CD14-positive monocyte (primary cell): ENCODE measurements around the gene TMEM220. TPM values are rescaled to one million over a fixed set of nuclear protein-coding genes. Genes with fewer than 3 reads are reported as not detected.

Experiments
- DNase-seq, 3 donors: peaks; one replicate each; pipeline ENCODE4 v3.0.0-alpha.2; 2011 to 2022
- H2AFZ ChIP-seq: 2 replicates; pipeline ENCODE4 v1.6.0; 2012; ENCODE audit warnings: mild to moderate bottlenecking, low read depth, low read length, inconsistent platforms; ENCODE audit not compliant: insufficient read depth, poor library complexity, severe bottlenecking
- H3K27ac ChIP-seq, 2 donors: 1 replicate in 1 of 2; 2 replicates in 1 of 2; pipeline ENCODE4 v1.5.1; 2012 to 2013; ENCODE audit warnings: low read length in 2 of 2, control low read depth in 1 of 2, inconsistent platforms in 1 of 2, low read depth in 1 of 2, mild to moderate bottlenecking in 1 of 2
- H3K27me3 ChIP-seq, 2 donors: one replicate each; pipeline versions ENCODE4 v1.6.0 to v1.6.1; 2011 to 2013; ENCODE audit warnings: low read length in 2 of 2; ENCODE audit not compliant: control insufficient read depth in 2 of 2, insufficient read depth in 2 of 2
- H3K36me3 ChIP-seq, 2 donors: replicated peaks in 1 of 2; 1 replicate in 1 of 2; 2 replicates in 1 of 2; pipeline versions ENCODE4 v1.5.1 to v1.6.1; 2012 to 2013; ENCODE audit warnings: low read length in 2 of 2, control low read depth in 1 of 2, inconsistent platforms in 1 of 2, mild to moderate bottlenecking in 1 of 2; ENCODE audit not compliant: insufficient read depth in 2 of 2, control insufficient read depth in 1 of 2
- H3K4me1 ChIP-seq, 2 donors: 1 replicate in 1 of 2; 2 replicates in 1 of 2; pipeline versions ENCODE4 v1.5.1 to v1.6.1; 2012 to 2013; ENCODE audit warnings: low read length in 2 of 2, control low read depth in 1 of 2, inconsistent platforms in 1 of 2, mild to moderate bottlenecking in 1 of 2, moderate library complexity in 1 of 2; ENCODE audit not compliant: insufficient read depth in 2 of 2, control insufficient read depth in 1 of 2
- H3K4me2 ChIP-seq: replicated peaks from 2 replicates; pipeline ENCODE3; 2012; ENCODE audit warnings: low read length, moderate library complexity, mild to moderate bottlenecking; ENCODE audit not compliant: poor library complexity, severe bottlenecking; ENCODE audit errors: extremely low read depth
- H3K4me3 ChIP-seq, 3 experiments: fragments of 200-600 bp in 1 of 3; sonication (generic) in 1 of 3; replicated peaks in 1 of 3; 1 replicate in 2 of 3; 2 replicates in 1 of 3; pipeline ENCODE4 v1.5.1; 2011 to 2013; ENCODE audit warnings: low read length in 3 of 3, mild to moderate bottlenecking in 3 of 3, control low read depth in 2 of 3, low read depth in 2 of 3, inconsistent platforms in 1 of 3, moderate library complexity in 1 of 3
- H3K79me2 ChIP-seq: 2 replicates; pipeline ENCODE4 v1.6.0; 2012; ENCODE audit warnings: mild to moderate bottlenecking, control low read depth, inconsistent platforms, low read length, moderate library complexity; ENCODE audit not compliant: insufficient read depth
- H3K9ac ChIP-seq: 2 replicates; pipeline ENCODE4 v1.6.0; 2017; ENCODE audit warnings: low read length, mild to moderate bottlenecking; ENCODE audit not compliant: insufficient read depth, poor library complexity, severe bottlenecking
- H3K9me3 ChIP-seq, 2 donors: replicated peaks in 1 of 2; 1 replicate in 1 of 2; 2 replicates in 1 of 2; pipeline versions ENCODE4 v1.5.1 to v1.6.1; 2012 to 2013; ENCODE audit warnings: low read length in 2 of 2, control low read depth in 1 of 2; ENCODE audit not compliant: control insufficient read depth in 1 of 2, insufficient read depth in 1 of 2
- H4K20me1 ChIP-seq: 2 replicates; pipeline ENCODE4 v1.6.0; 2012; ENCODE audit warnings: mild to moderate bottlenecking, low read length, control low read depth, moderate library complexity; ENCODE audit not compliant: insufficient read depth
- H3K27ac Mint-ChIP-seq, 7 donors: one replicate each; pipeline ENCODE4 v1.8.0; 2020; ENCODE audit warnings: mild to moderate bottlenecking in 7 of 7, mixed read lengths in 7 of 7, moderate library complexity in 6 of 7, inconsistent platforms in 2 of 7
- H3K27me3 Mint-ChIP-seq, 3 donors: one replicate each; pipeline ENCODE4 v1.8.0; 2021 to 2022; ENCODE audit warnings: low read depth in 3 of 3, mild to moderate bottlenecking in 3 of 3, mixed read lengths in 3 of 3, moderate library complexity in 3 of 3, inconsistent platforms in 1 of 3
- H3K36me3 Mint-ChIP-seq, 2 donors: one replicate each; pipeline ENCODE4 v1.8.0; 2020; ENCODE audit warnings: mixed read lengths in 2 of 2, inconsistent platforms in 1 of 2, mild to moderate bottlenecking in 1 of 2
- H3K4me1 Mint-ChIP-seq: one replicate; pipeline ENCODE4 v1.8.0; 2020; ENCODE audit warnings: mild to moderate bottlenecking, mixed read lengths
- H3K4me3 Mint-ChIP-seq, 2 donors: one replicate each; pipeline ENCODE4 v1.8.0; 2020; ENCODE audit warnings: mild to moderate bottlenecking in 2 of 2, mixed read lengths in 2 of 2, moderate library complexity in 1 of 2
- H3K9me3 Mint-ChIP-seq, 7 donors: one replicate each; pipeline ENCODE4 v1.8.0; 2020 to 2022; ENCODE audit warnings: mixed read lengths in 7 of 7, mild to moderate bottlenecking in 6 of 7, moderate library complexity in 6 of 7, inconsistent platforms in 2 of 7
- CTCF ChIP-seq: fragments of 200-600 bp; IDR thresholded peaks from one replicate; pipeline ENCODE4 v1.8.0; 2022; ENCODE audit warnings: antibody characterized with exemption, mild to moderate bottlenecking
- WGBS: methylation state at CpG from one replicate; pipeline ENCODE4 v1.1.5; 2013; ENCODE audit warnings: missing lambda C conversion rate; ENCODE audit not compliant: insufficient coverage; 5-methylcytosine and 5-hydroxymethylcytosine counted together
- intact Hi-C, 2 donors: fragments of 100-400 bp; cut with micrococcal nuclease; formaldehyde crosslinking; loops; one replicate each; pipeline versions ENCODE4 v1.15.0 to v1.15.1; 2023
- polyA plus RNA-seq, 3 donors: library from polyadenylated mRNA; depleted of rRNA in 1 of 3; unstranded in 2 of 3; stranded (reverse) in 1 of 3; fragments of 300-500 nt in 2 of 3; fragments of >200 nt in 1 of 3; fragmentation: Illumina TruSeq in 2 of 3; gene quantifications; 1 replicate in 2 of 3; 2 replicates in 1 of 3; pipeline ENCODE4 v1.2.3, GENCODE V29; 2012 to 2021

The TMEM220 gene
- polyA plus RNA-seq, 3 donors: 0.33 to 4.8 (median 1.1) TPM

GRCh38 chr17:10705727-10706126 is 24.1 kb downstream of the TMEM220 start:
- H3K27ac Mint-ChIP-seq: no peak overlapping the region
- no peak overlapping the region for H3K4me3 Mint-ChIP-seq
- Histone ChIP-seq H3K9me3 (no peaks in the 10 kb centered on the region), H3K27ac (no peak overlapping the region), H3K27me3 (no peaks in the 10 kb centered on the region), H3K36me3 (peaks cover 50 to 61% of the 10 kb centered on the region in 2 donors), H3K4me1 (peaks cover 0 to 5% of the 10 kb centered on the region in 2 donors), H3K79me2 (peaks cover 30% of the 10 kb centered on the region), H2AFZ (no peak overlapping the region), H3K4me2 (no peak overlapping the region), H3K4me3 (no peak overlapping the region), H4K20me1 (peaks cover 11% of the 10 kb centered on the region), H3K9ac (no peak overlapping the region)
- intact Hi-C loops: no loop called here
- peaks cover 13% of the 10 kb centered on the region for H3K4me1 Mint-ChIP-seq
- TF ChIP-seq CTCF: no peak
- WGBS: 100% methylated on average over 3 of the region's 5 CpGs
- H3K9me3 Mint-ChIP-seq: no peaks in the 10 kb centered on the region
- H3K36me3 Mint-ChIP-seq: peaks cover 47 to 54% of the 10 kb centered on the region in 2 donors
- H3K27me3 Mint-ChIP-seq: no peaks in the 10 kb centered on the region
- DNase-seq: no peak

- H3K4me1 ChIP-seq: peaks cover 11 to 13% of the 10 kb centered on the region in 2 donors
- H3K9me3 Mint-ChIP-seq: no peaks in the 10 kb centered on the region
- H3K9ac ChIP-seq: peak overlapping the region; percentile 10
Observed at GRCh38 chr17:10702574-10702973, 27.2 kb downstream of the TMEM220 start.

More at GRCh38 chr17:10702574-10702973, 27.2 kb downstream of the TMEM220 start:
- Mint-ChIP-seq H3K27ac (peak overlapping the region in 1 of 7 donors; percentile 55), H3K27me3 (no peaks in the 10 kb centered on the region), H3K36me3 (peaks cover 22 to 23% of the 10 kb centered on the region in 2 donors), H3K4me1 (peaks cover 26% of the 10 kb centered on the region), H3K4me3 (no peak overlapping the region)
- Histone ChIP-seq H3K4me2 (no peak overlapping the region), H3K27ac (peak overlapping the region in 1 of 2 donors; percentile 15), H2AFZ (no peak overlapping the region), H3K27me3 (no peaks in the 10 kb centered on the region), H3K9me3 (no peaks in the 10 kb centered on the region), H3K4me3 (no peak overlapping the region), H4K20me1 (peaks cover 11% of the 10 kb centered on the region), H3K36me3 (peaks cover 29 to 31% of the 10 kb centered on the region in 2 donors), H3K79me2 (peaks cover 53% of the 10 kb centered on the region)
- intact Hi-C loops: no loop called here
- no peak for DNase-seq
- no peak for TF ChIP-seq CTCF
- WGBS: 25% methylated on average over 2 of the region's 2 CpGs
